Left ventricle myocardium inferior (tissue), 1 donor: ENCODE data around the gene CPSF2. TPM values are rescaled to one million over a fixed set of nuclear protein-coding genes. Genes with fewer than 3 reads are reported as not detected.

Experiments used
- DNase-seq: peaks from one replicate; pipeline ENCODE4 v3.0.0-alpha.2; 2020
- H3K27ac ChIP-seq: fragments of 200-600 bp; replicated peaks from 2 replicates; pipeline ENCODE4 v1.8.0; 2021
- H3K27me3 ChIP-seq: fragments of 200-600 bp; 2 replicates; pipeline ENCODE4 v1.8.0; 2021; ENCODE audit warnings: low read depth
- H3K36me3 ChIP-seq: fragments of 200-600 bp; 2 replicates; pipeline ENCODE4 v1.8.0; 2021
- H3K4me1 ChIP-seq: fragments of 200-600 bp; 2 replicates; pipeline ENCODE4 v1.8.0; 2021
- H3K4me3 ChIP-seq: fragments of 200-600 bp; 2 replicates; pipeline ENCODE4 v1.8.0; 2021; ENCODE audit warnings: mild to moderate bottlenecking, moderate library complexity
- H3K9me3 ChIP-seq: fragments of 200-600 bp; replicated peaks from 2 replicates; pipeline ENCODE4 v1.8.0; 2021
- CTCF ChIP-seq: fragments of 200-600 bp; IDR thresholded peaks from 2 replicates; pipeline ENCODE4 v1.8.0; 2021; ENCODE audit warnings: antibody characterized with exemption, mild to moderate bottlenecking, borderline replicate concordance
- intact Hi-C: fragments of 100-400 bp; cut with micrococcal nuclease; formaldehyde crosslinking; loops from one replicate; pipeline ENCODE4 v1.11.0; 2022
- total RNA-seq: library from RNA; stranded (reverse); fragmentation: NEBNext Ultra II Directional; extraction: Animal tissue kit (Norgen Biotek cat#: 25700); gene quantifications from one replicate; pipeline ENCODE4 v1.2.1, GENCODE V29; 2021
- donor health status: DM: no; HTN: yes; CAD: no; lungs with severe emphysema.

The CPSF2 gene
- total RNA-seq, 1 donor from 2014 or later: 41.4 TPM

GRCh38 chr14:92108345-92109254 is 13.2 kb upstream of the CPSF2 start:
- no peaks in the 10 kb centered on the region for H3K9me3 ChIP-seq
- H3K27me3 ChIP-seq: no peaks in the 10 kb centered on the region
- intact Hi-C loops: no loop called here
- no peaks in the 10 kb centered on the region for H3K36me3 ChIP-seq
- H3K4me1 ChIP-seq: peaks cover 42% of the 10 kb centered on the region
- H3K27ac ChIP-seq: no peak overlapping the region
- TF ChIP-seq CTCF: no peak
- no peak overlapping the region for H3K4me3 ChIP-seq
- no peak for DNase-seq

- Histone ChIP-seq H3K4me3 (no peak overlapping the region), H3K36me3 (peaks cover under 1% of the 10 kb centered on the region), H3K27ac (no peak overlapping the region), H3K9me3 (no peaks in the 10 kb centered on the region), H3K4me1 (peaks cover 37% of the 10 kb centered on the region), H3K27me3 (no peaks in the 10 kb centered on the region)
- no peak for DNase-seq
- intact Hi-C loops: no loop called here
- no peak for TF ChIP-seq CTCF
Observed at GRCh38 chr14:92109490-92109889, 12.3 kb upstream of the CPSF2 start.

DNA sequence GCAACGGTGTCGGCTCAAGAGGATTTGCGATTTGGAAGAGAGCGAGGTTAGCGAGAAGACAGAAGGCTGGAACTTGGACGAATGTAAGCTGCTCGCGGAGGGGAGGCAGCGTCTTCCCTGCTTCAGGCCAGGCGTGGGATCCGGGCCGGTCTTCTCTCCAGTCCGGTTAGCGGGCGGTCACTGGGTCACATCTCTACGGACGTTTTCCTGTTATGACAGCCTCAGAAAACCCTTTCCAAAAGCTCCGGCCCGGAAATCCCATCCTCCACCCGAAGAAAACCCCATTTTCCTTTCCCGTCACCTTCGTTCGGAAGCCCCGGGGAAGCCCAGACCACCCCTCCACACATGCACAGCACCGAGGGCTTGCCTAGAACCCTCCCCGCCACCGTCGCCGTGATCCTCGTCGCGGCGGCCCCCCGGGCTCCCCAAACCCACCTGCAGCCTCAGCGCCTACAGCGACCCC is 531 bp upstream of the CPSF2 start:
- Histone ChIP-seq H3K27me3 (no peaks in the 10 kb centered on the region), H3K4me3 (peak overlapping the region; percentile 97), H3K36me3 (peaks cover 33% of the 10 kb centered on the region), H3K9me3 (no peaks in the 10 kb centered on the region), H3K4me1 (peaks cover 87% of the 10 kb centered on the region), H3K27ac (peak overlapping the region; percentile 99)
- DNase-seq: peak; percentile 64
- intact Hi-C loops: no loop called here
- TF ChIP-seq CTCF: no peak

DNA sequence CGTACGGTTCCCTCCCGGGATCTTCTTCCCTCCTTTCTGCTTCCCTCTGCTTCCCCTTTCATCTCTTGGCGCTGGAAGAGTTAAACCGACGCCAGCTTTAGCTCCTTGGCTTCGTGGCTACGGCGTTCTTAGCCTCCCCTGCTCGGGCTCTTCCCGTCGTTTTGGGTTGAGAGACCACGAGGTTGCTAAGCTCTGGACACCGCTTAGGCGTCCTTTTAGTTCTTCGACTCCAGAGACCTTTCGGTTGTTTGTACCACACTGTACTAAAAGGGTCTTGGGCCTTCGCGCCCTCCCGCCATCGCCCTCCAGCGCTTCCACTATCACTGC is 545 bp downstream of the CPSF2 start:
- TF ChIP-seq CTCF: no peak
- Histone ChIP-seq H3K27ac (peak overlapping the region; percentile 99), H3K4me3 (peak overlapping the region; percentile 97), H3K9me3 (no peaks in the 10 kb centered on the region), H3K4me1 (peaks cover 79% of the 10 kb centered on the region), H3K27me3 (no peaks in the 10 kb centered on the region), H3K36me3 (peaks cover 32% of the 10 kb centered on the region)
- no peak for DNase-seq
- intact Hi-C loops: no loop called here

DNA sequence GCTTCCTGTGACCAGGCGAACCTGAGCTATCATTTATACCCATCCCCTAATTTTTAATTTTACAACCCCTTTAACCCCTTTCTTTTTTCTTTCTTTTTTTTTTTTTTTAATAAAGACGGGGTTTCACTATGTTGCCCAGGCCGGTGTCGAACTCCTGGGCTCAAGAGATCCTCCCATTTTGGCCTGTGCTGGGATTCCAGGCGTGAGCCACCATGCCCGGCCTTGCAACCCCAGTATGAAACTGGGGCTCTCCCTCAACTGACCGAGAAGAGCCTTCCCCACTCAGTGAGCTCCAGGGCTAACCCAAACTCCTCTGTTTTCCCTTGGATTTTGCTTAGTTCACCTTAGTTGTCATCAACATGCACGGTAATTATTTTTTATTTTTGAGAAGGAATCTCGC is 992 bp downstream of the CPSF2 start:
- no peaks in the 10 kb centered on the region for H3K27me3 ChIP-seq
- no peak for DNase-seq
- intact Hi-C loops: no loop called here
- TF ChIP-seq CTCF: no peak
- H3K27ac ChIP-seq: peak overlapping the region; percentile 99
- peak overlapping the region; percentile 97 for H3K4me3 ChIP-seq
- H3K9me3 ChIP-seq: no peaks in the 10 kb centered on the region
- peaks cover 74% of the 10 kb centered on the region for H3K4me1 ChIP-seq
- peaks cover 32% of the 10 kb centered on the region for H3K36me3 ChIP-seq
